Osteoblast (primary cell): ENCODE measurements around the gene CD320. TPM values are rescaled to one million over a fixed set of nuclear protein-coding genes. Genes with fewer than 3 reads are reported as not detected.
A peak's percentile ranks its signal among the peaks of the same experiment; 100 is the strongest.
"Not testable (repeated sequence)": the region's sequence is repeated elsewhere in the genome, so short reads cannot be mapped to it uniquely, and the experiment has no call there.

ENCODE experiments used
- DNase-seq: peaks from one replicate; pipeline ENCODE4 v3.0.0; 2011; ENCODE audit warnings: low spot score, mixed read lengths; ENCODE audit not compliant: insufficient read length; ENCODE audit errors: missing footprints
- H2AFZ ChIP-seq: 2 replicates; pipeline ENCODE4 v1.6.0; 2011; ENCODE audit warnings: mild to moderate bottlenecking, low read length
- H3K27ac ChIP-seq: 2 replicates; pipeline ENCODE4 v1.5.1; 2011; ENCODE audit warnings: mild to moderate bottlenecking, low read depth, low read length, moderate library complexity
- H3K27me3 ChIP-seq: 2 replicates; pipeline ENCODE4 v1.6.0; 2012; ENCODE audit warnings: mild to moderate bottlenecking, control low read depth, inconsistent platforms, low read length, moderate library complexity; ENCODE audit not compliant: insufficient read depth
- H3K36me3 ChIP-seq: 2 replicates; pipeline ENCODE4 v1.5.1; 2011; ENCODE audit warnings: mild to moderate bottlenecking, low read length, control low read depth, moderate library complexity; ENCODE audit not compliant: insufficient read depth
- H3K4me1 ChIP-seq: 2 replicates; pipeline ENCODE4 v1.5.1; 2011; ENCODE audit warnings: mild to moderate bottlenecking, low read length, control low read depth, moderate library complexity; ENCODE audit not compliant: insufficient read depth
- H3K4me2 ChIP-seq: 2 replicates; pipeline ENCODE4 v1.6.0; 2011; ENCODE audit warnings: mild to moderate bottlenecking, low read length; ENCODE audit not compliant: insufficient read depth
- H3K4me3 ChIP-seq: fragments of 200-600 bp; sonication (generic); 3 replicates; pipeline ENCODE4 v1.5.1; 2012; ENCODE audit warnings: mild to moderate bottlenecking, low read length, inconsistent platforms; ENCODE audit not compliant: insufficient read depth
- H3K79me2 ChIP-seq: 2 replicates; pipeline ENCODE4 v1.6.0; 2012; ENCODE audit warnings: mild to moderate bottlenecking, low read length, control low read depth, inconsistent platforms; ENCODE audit not compliant: insufficient read depth
- H3K9me3 ChIP-seq: 2 replicates; pipeline ENCODE4 v1.5.1; 2011; ENCODE audit warnings: low read depth, low read length, control low read depth
- H4K20me1 ChIP-seq: 2 replicates; pipeline ENCODE4 v1.6.0; 2012; ENCODE audit warnings: mild to moderate bottlenecking, low read length, control low read depth; ENCODE audit not compliant: insufficient read depth
- CTCF ChIP-seq: IDR thresholded peaks from 2 replicates; pipeline ENCODE4 v1.5.1; 2011; ENCODE audit warnings: mild to moderate bottlenecking, low read depth, low read length, moderate library complexity; ENCODE audit errors: extremely low read depth
- total RNA-seq: library from RNA; depleted of rRNA; stranded (reverse); fragments of >200 nt; gene quantifications from 2 replicates; pipeline ENCODE4 v1.2.3, GENCODE V29; 2012

The CD320 gene
- total RNA-seq, 1 donor: 22.8 TPM

GRCh38 chr19:8352134-8352827, 44.1 kb upstream of the CD320 start:
- H3K27ac ChIP-seq: no peak overlapping the region
- peak overlapping the region; percentile 61 for H3K4me3 ChIP-seq
- no peaks in the 10 kb centered on the region for H3K36me3 ChIP-seq
- no peaks in the 10 kb centered on the region for H3K9me3 ChIP-seq
- peak overlapping the region; percentile 62 for H2AFZ ChIP-seq
- H3K27me3 ChIP-seq: no peaks in the 10 kb centered on the region
- H3K4me1 ChIP-seq: peaks cover 39% of the 10 kb centered on the region
- TF ChIP-seq CTCF: no peak
- no peaks in the 10 kb centered on the region for H3K79me2 ChIP-seq
- H4K20me1 ChIP-seq: no peaks in the 10 kb centered on the region
- peak; percentile 85 for DNase-seq
- peak overlapping the region; percentile 81 for H3K4me2 ChIP-seq

- H3K79me2 ChIP-seq, H3K4me3 ChIP-seq, H3K27ac ChIP-seq, DNase-seq, H2AFZ ChIP-seq, H4K20me1 ChIP-seq, H3K9me3 ChIP-seq, H3K36me3 ChIP-seq, H3K4me2 ChIP-seq, H3K27me3 ChIP-seq: not testable (repeated sequence)
- H3K4me1 ChIP-seq: peaks cover 22% of the 10 kb centered on the region
Measured at GRCh38 chr19:8349629-8350372, 41.6 kb upstream of the CD320 start.

- DNase-seq: peak; percentile 25
- H3K4me3 ChIP-seq: peak overlapping the region; percentile 43
- no peaks in the 10 kb centered on the region for H3K9me3 ChIP-seq
- H3K79me2 ChIP-seq: no peaks in the 10 kb centered on the region
- no peak for TF ChIP-seq CTCF
- peak overlapping the region; percentile 43 for H3K4me2 ChIP-seq
- peaks cover 33% of the 10 kb centered on the region for H3K27me3 ChIP-seq
- no peak overlapping the region for H2AFZ ChIP-seq
- H3K27ac ChIP-seq: no peak overlapping the region
- H3K4me1 ChIP-seq: peaks cover 7% of the 10 kb centered on the region
- no peaks in the 10 kb centered on the region for H4K20me1 ChIP-seq
- no peaks in the 10 kb centered on the region for H3K36me3 ChIP-seq
Measured at GRCh38 chr19:8343483-8343844, 35.3 kb upstream of the CD320 start.

GRCh38 chr19:8342684-8343482, 34.7 kb upstream of the CD320 start, which contains the start of gene KANK3:
Gene KANK3, minus strand, starts transcription at chr19:8343262. Its CDS starts 5,434 bp downstream, at chr19:8337828.
- DNase-seq: peak; percentile 99
- H3K36me3 ChIP-seq: no peaks in the 10 kb centered on the region
- peak within 1 kb of the TSS; percentile 43 for H3K4me2 ChIP-seq
- H4K20me1 ChIP-seq: no peaks in the 10 kb centered on the region
- H3K79me2 ChIP-seq: no peaks in the 10 kb centered on the region
- H3K27me3 ChIP-seq: peaks cover 33% of the 10 kb centered on the region
- no peak within 1 kb of the TSS for H3K27ac ChIP-seq
- no peak for TF ChIP-seq CTCF
- peaks cover 5% of the 10 kb centered on the region for H3K4me1 ChIP-seq
- no peak within 1 kb of the TSS for H2AFZ ChIP-seq
- no peaks in the 10 kb centered on the region for H3K9me3 ChIP-seq
- peak within 1 kb of the TSS; percentile 43 for H3K4me3 ChIP-seq
